Neural progenitor cell (in vitro differentiated cells): ENCODE results near the gene MGA.

ENCODE experiments used
- CTCF ChIP-seq: fragments of 200-600 bp; sonication (generic); IDR thresholded peaks from 2 replicates; pipeline ENCODE4 v1.5.1; 2017; ENCODE audit warnings: antibody characterized with exemption, mild to moderate bottlenecking
- EZH2 ChIP-seq: fragments of 200-600 bp; sonication (generic); IDR thresholded peaks from 2 replicates; pipeline ENCODE4 v1.6.1; 2017; ENCODE audit warnings: antibody characterized with exemption, mild to moderate bottlenecking, moderate library complexity
- EZH2phosphoT487 ChIP-seq: fragments of 200-600 bp; sonication (generic); IDR thresholded peaks from 2 replicates; pipeline ENCODE4 v1.6.1; 2017; ENCODE audit warnings: antibody characterized with exemption

DNA sequence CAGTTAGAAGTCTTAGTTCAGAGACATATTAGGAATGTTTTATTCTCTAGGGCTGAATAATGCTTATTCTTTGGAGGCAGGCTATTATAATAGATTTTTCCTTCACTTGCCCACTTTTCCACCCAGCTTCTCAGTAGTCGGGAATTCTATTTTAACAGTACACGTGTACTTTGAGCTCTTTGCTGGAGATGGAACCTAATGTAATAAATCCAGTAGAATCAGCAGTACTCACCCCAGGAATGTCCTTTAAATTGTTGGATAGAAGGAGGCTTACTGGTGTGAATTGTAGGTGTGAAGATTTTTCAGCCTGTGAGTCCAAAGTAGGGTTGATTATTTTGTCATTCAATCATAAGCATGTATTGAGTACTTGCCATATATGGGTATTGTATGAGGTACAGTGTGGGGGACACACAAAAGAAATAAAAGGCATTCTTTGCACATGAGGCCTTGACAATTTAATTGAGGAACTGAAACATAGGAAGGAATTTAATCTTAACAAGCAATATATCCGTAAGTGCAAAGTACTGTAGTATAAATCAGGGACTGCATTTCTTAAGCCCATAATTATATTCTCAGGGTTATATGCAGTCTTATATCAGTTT, 29.5 kb upstream of the MGA start:
- TF ChIP-seq CTCF = no peak
- TF ChIP-seq EZH2 = no peak
- no peak for TF ChIP-seq EZH2phosphoT487
